Memory B cell (primary cell): ENCODE measurements around the gene PRPF19.

Experiments used
- ATAC-seq: fragments of 150-1000 bp; cut with Tn5 transposase; 2 replicates; pipeline ENCODE4 v1.10.0; 2021; ENCODE audit warnings: low read depth, mild to moderate bottlenecking, moderate library complexity
- DNase-seq, 2 donors: peaks; one replicate each; pipeline ENCODE4 v3.0.0; 2022; ENCODE audit warnings: low spot score in 2 of 2
- H3K27ac Mint-ChIP-seq: one replicate; pipeline ENCODE4 v1.8.0; 2022; ENCODE audit warnings: mild to moderate bottlenecking, moderate library complexity, mixed read lengths
- H3K27me3 Mint-ChIP-seq: one replicate; pipeline ENCODE4 v1.8.0; 2022; ENCODE audit warnings: mixed read lengths
- H3K36me3 Mint-ChIP-seq: one replicate; pipeline ENCODE4 v1.8.0; 2022; ENCODE audit warnings: mild to moderate bottlenecking, mixed read lengths
- H3K4me1 Mint-ChIP-seq: one replicate; pipeline ENCODE4 v1.8.0; 2022; ENCODE audit warnings: mixed read lengths
- H3K4me3 Mint-ChIP-seq: one replicate; pipeline ENCODE4 v1.8.0; 2022; ENCODE audit warnings: mild to moderate bottlenecking, moderate library complexity, mixed read lengths
- H3K9me3 Mint-ChIP-seq: one replicate; pipeline ENCODE4 v1.8.0; 2022; ENCODE audit warnings: mixed read lengths

The PRPF19 gene

DNA sequence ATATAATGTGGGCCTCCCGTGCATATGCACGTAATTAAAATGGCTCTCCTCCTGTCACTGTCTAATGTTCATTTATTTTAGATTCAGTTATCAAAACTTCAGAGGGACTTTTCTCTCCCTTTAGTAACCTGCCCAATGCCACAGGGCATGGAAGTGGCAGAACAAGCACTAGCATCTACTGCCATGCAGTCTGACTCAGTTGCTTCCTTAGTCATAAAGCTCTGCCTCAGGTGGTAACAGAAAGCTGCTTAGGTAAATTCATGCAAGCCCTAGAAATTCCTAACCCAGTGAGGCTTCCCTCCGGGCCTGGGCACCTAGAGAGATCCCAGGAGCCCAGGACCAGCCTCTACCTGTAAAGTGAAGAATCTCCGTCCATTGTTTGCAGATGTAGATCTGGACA, 8.9 kb downstream of the PRPF19 start:
- ATAC-seq: no peak
- H3K4me3 Mint-ChIP-seq: no peak overlapping the region

GRCh38 chr11:60895687-60896086, 10.7 kb downstream of the PRPF19 start:
- H3K36me3 Mint-ChIP-seq: peaks cover 39% of the 10 kb centered on the region
- no peak for ATAC-seq
- H3K4me3 Mint-ChIP-seq: no peak overlapping the region

More for the DNA sequence above, 8.9 kb downstream of the PRPF19 start:
- Mint-ChIP-seq H3K27me3 (no peaks in the 10 kb centered on the region), H3K36me3 (peaks cover 37% of the 10 kb centered on the region), H3K27ac (no peak overlapping the region), H3K9me3 (no peaks in the 10 kb centered on the region), H3K4me1 (peaks cover 6% of the 10 kb centered on the region)
- no peak for DNase-seq

DNA sequence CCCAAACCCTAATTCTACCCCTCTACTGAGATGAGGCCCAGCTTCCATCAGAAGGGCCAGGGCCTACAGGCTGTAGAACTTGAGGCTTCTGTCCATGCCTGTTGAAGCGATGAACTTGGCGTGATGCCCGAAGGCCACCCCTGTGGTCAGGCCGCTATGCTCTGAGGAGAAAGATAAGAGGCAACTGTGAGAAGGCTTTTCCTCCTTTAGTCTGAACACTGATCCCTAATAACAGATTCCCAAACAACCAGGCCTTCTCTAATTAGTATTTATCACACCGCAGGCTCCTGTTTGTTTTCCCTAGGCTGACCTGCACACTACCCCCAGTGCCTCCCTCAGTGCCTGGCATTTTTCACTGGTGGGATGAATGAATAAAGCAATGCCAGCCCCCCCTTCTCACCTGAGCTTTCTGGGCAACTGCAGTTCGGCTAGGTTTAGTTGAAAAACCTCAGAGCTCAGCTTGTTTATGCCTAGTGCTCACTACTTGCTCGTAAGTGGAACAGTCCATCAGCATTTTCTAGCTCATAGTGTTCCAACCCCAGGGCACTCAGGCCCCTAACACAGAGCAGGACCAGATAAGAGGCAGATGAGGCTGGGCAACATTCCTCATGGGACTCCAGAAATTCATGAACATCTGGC, 15.2 kb downstream of the PRPF19 start:
- Mint-ChIP-seq H3K27me3 (no peaks in the 10 kb centered on the region), H3K9me3 (no peaks in the 10 kb centered on the region), H3K27ac (no peak overlapping the region), H3K4me3 (no peak overlapping the region), H3K4me1 (no peaks in the 10 kb centered on the region), H3K36me3 (peaks cover 28% of the 10 kb centered on the region)
- no peak for DNase-seq
- ATAC-seq: no peak

More at GRCh38 chr11:60895687-60896086, 10.7 kb downstream of the PRPF19 start:
- H3K4me1 Mint-ChIP-seq: peaks cover 6% of the 10 kb centered on the region
- no peak overlapping the region for H3K27ac Mint-ChIP-seq
- no peaks in the 10 kb centered on the region for H3K9me3 Mint-ChIP-seq
- no peaks in the 10 kb centered on the region for H3K27me3 Mint-ChIP-seq
- DNase-seq: no peak

DNA sequence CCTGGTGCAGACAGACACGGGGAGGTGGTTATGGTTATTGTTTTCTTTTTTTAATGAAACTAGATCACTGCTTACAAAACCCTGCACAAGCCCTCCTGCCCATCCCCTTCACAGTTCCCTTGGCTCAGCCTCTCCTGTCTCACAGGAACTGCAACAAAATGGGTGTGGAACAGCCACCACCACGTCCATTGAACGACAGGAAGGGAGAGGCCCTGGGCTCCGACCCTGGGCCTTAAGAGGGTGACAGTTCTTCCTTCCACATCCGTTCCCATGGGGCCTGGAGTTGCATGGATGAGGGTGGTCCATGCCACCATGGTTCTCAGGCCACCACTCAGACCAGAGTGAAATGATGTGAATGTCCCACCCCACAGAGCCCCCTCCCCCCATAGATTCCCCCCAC, 15.7 kb downstream of the PRPF19 start:
- DNase-seq (no peak), ATAC-seq (no peak)
- Mint-ChIP-seq H3K9me3 (no peaks in the 10 kb centered on the region), H3K4me1 (no peaks in the 10 kb centered on the region), H3K27ac (no peak overlapping the region), H3K27me3 (no peaks in the 10 kb centered on the region), H3K36me3 (peaks cover 25% of the 10 kb centered on the region), H3K4me3 (no peak overlapping the region)

DNA sequence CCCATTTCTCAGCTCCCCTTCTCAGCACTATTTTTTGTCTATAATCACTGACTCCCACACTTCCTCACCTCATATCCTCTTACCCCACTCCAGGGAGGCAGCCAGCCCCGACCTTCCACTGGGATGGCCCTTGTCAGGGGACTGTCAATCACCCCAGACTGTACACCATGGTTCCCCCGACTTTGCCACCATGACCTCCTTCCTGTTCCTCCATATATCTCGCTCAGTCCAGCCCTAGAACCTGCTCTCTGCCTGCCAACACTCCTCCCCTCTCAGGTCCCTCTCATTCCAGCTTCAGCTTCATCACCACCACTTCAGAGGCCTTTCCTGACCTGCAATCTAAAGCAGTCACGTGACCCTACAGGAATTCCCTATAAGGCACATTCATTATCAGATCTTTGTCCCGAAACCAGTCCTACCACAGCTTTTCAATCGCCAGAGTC, 16.5 kb downstream of the PRPF19 start:
- H3K27ac Mint-ChIP-seq: peak overlapping the region; percentile 8

GRCh38 chr11:60887556-60887955, 18.8 kb downstream of the PRPF19 start:
- Mint-ChIP-seq H3K27me3 (no peaks in the 10 kb centered on the region), H3K36me3 (peaks cover 20% of the 10 kb centered on the region), H3K9me3 (no peaks in the 10 kb centered on the region), H3K27ac (peak overlapping the region; percentile 17), H3K4me3 (no peak overlapping the region), H3K4me1 (peaks cover 7% of the 10 kb centered on the region)
- peak; percentile 53 for ATAC-seq
- no peak for DNase-seq

More for the DNA sequence above, 16.5 kb downstream of the PRPF19 start:
- ATAC-seq: no peak
- no peaks in the 10 kb centered on the region for H3K27me3 Mint-ChIP-seq
- H3K36me3 Mint-ChIP-seq: peaks cover 19% of the 10 kb centered on the region
- DNase-seq: no peak
- H3K4me1 Mint-ChIP-seq: peaks cover 4% of the 10 kb centered on the region
- no peaks in the 10 kb centered on the region for H3K9me3 Mint-ChIP-seq
- H3K4me3 Mint-ChIP-seq: no peak overlapping the region

GRCh38 chr11:60880643-60881282, 25.6 kb downstream of the PRPF19 start:
- H3K36me3 Mint-ChIP-seq: peaks cover 26% of the 10 kb centered on the region
- no peak overlapping the region for H3K4me3 Mint-ChIP-seq
- no peaks in the 10 kb centered on the region for H3K9me3 Mint-ChIP-seq
- H3K27ac Mint-ChIP-seq: no peak overlapping the region
- no peak for DNase-seq
- H3K27me3 Mint-ChIP-seq: no peaks in the 10 kb centered on the region
- no peak for ATAC-seq
- H3K4me1 Mint-ChIP-seq: peaks cover 7% of the 10 kb centered on the region

GRCh38 chr11:60879971-60880588, 26.3 kb downstream of the PRPF19 start:
- no peak overlapping the region for H3K27ac Mint-ChIP-seq
- no peaks in the 10 kb centered on the region for H3K27me3 Mint-ChIP-seq
- no peak for ATAC-seq
- H3K9me3 Mint-ChIP-seq: no peaks in the 10 kb centered on the region
- H3K36me3 Mint-ChIP-seq: peaks cover 26% of the 10 kb centered on the region
- peaks cover 5% of the 10 kb centered on the region for H3K4me1 Mint-ChIP-seq
- H3K4me3 Mint-ChIP-seq: no peak overlapping the region
- no peak for DNase-seq

GRCh38 chr11:60879104-60879503, 27.3 kb downstream of the PRPF19 start:
- Mint-ChIP-seq H3K27ac (no peak overlapping the region), H3K4me3 (no peak overlapping the region), H3K36me3 (peaks cover 25% of the 10 kb centered on the region), H3K4me1 (peaks cover 4% of the 10 kb centered on the region), H3K27me3 (no peaks in the 10 kb centered on the region), H3K9me3 (no peaks in the 10 kb centered on the region)
- no peak for DNase-seq
- no peak for ATAC-seq

GRCh38 chr11:60878245-60879101, 27.9 kb downstream of the PRPF19 start:
- H3K4me3 Mint-ChIP-seq: no peak overlapping the region
- H3K4me1 Mint-ChIP-seq: peaks cover 2% of the 10 kb centered on the region
- H3K36me3 Mint-ChIP-seq: peaks cover 21% of the 10 kb centered on the region
- H3K27me3 Mint-ChIP-seq: no peaks in the 10 kb centered on the region
- no peak for ATAC-seq
- no peaks in the 10 kb centered on the region for H3K9me3 Mint-ChIP-seq
- no peak overlapping the region for H3K27ac Mint-ChIP-seq
- no peak for DNase-seq

DNA sequence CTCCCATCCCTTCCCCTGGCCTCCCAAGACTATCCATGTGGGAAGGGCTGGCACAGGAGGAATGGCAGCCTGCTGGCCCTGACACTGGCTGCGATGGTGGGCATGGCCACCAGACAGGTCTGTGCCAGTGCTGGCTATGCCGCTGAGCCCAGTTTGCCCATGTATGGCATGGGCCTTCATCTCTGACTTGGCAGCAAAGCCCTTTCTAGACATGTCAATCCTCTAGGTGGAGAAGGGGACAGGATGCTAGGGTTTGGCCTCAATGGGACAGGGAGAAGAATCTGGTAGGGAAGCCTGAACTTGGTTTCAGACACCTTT, 30.3 kb downstream of the PRPF19 start:
- DNase-seq: no peak
- H3K27me3 Mint-ChIP-seq: no peaks in the 10 kb centered on the region
- no peak for ATAC-seq
- H3K36me3 Mint-ChIP-seq: peaks cover 8% of the 10 kb centered on the region
- peaks cover 2% of the 10 kb centered on the region for H3K4me1 Mint-ChIP-seq
- no peaks in the 10 kb centered on the region for H3K9me3 Mint-ChIP-seq
- no peak overlapping the region for H3K27ac Mint-ChIP-seq
- no peak overlapping the region for H3K4me3 Mint-ChIP-seq

GRCh38 chr11:60875366-60876167, 30.8 kb downstream of the PRPF19 start:
- Mint-ChIP-seq H3K36me3 (peaks cover 6% of the 10 kb centered on the region), H3K27me3 (no peaks in the 10 kb centered on the region), H3K4me3 (no peak overlapping the region), H3K27ac (no peak overlapping the region), H3K4me1 (peaks cover 2% of the 10 kb centered on the region), H3K9me3 (no peaks in the 10 kb centered on the region)
- DNase-seq (no peak), ATAC-seq (no peak)
